Tibial artery (tissue), 4 donors: ENCODE data around the gene TMEM50A.

ENCODE experiments used
- DNase-seq, 2 donors: peaks; one replicate each; pipeline ENCODE4 v3.0.0-alpha.2; 2019
- H3K27ac ChIP-seq, 2 donors: fragments of 200-600 bp; sonication (generic) in 1 of 2; 1 replicate in 1 of 2; 2 replicates in 1 of 2; pipeline ENCODE4 v1.5.1; 2018 to 2019; ENCODE audit warnings: mild to moderate bottlenecking in 1 of 2
- H3K27me3 ChIP-seq, 2 donors: fragments of 200-600 bp; sonication (generic) in 1 of 2; one replicate each; pipeline versions ENCODE4 v1.5.1 to v1.6.0; 2016 to 2019
- H3K36me3 ChIP-seq, 3 donors: fragments of 200-600 bp; sonication (generic) in 2 of 3; one replicate each; pipeline ENCODE4 v1.5.1; 2016 to 2019; ENCODE audit warnings: mild to moderate bottlenecking in 2 of 3
- H3K4me1 ChIP-seq, 4 donors: fragments of 200-600 bp; sonication (generic) in 2 of 4; 1 replicate in 3 of 4; 2 replicates in 1 of 4; pipeline ENCODE4 v1.5.1; 2016 to 2019
- H3K4me3 ChIP-seq, 2 donors: fragments of 200-600 bp; sonication (generic) in 1 of 2; 1 replicate in 1 of 2; 2 replicates in 1 of 2; pipeline ENCODE4 v1.5.1; 2018 to 2019; ENCODE audit warnings: mild to moderate bottlenecking in 2 of 2
- H3K9me3 ChIP-seq, 3 donors: fragments of 200-600 bp; sonication (generic) in 1 of 3; one replicate each; pipeline ENCODE4 v1.5.1; 2016 to 2019
- CTCF ChIP-seq, 2 experiments: fragments of 200-600 bp in 1 of 2; fragments of 450-650 bp in 1 of 2; IDR thresholded peaks; one replicate each; pipeline ENCODE4 v1.5.1; 2017 to 2019; ENCODE audit warnings: antibody characterized with exemption in 2 of 2, mild to moderate bottlenecking in 1 of 2, moderate library complexity in 1 of 2
- intact Hi-C: fragments of 100-400 bp; cut with DNase I; formaldehyde crosslinking; loops from one replicate; pipeline ENCODE4 v1.15.0; 2023; ENCODE audit warnings: low total_unique reads

The TMEM50A gene

DNA sequence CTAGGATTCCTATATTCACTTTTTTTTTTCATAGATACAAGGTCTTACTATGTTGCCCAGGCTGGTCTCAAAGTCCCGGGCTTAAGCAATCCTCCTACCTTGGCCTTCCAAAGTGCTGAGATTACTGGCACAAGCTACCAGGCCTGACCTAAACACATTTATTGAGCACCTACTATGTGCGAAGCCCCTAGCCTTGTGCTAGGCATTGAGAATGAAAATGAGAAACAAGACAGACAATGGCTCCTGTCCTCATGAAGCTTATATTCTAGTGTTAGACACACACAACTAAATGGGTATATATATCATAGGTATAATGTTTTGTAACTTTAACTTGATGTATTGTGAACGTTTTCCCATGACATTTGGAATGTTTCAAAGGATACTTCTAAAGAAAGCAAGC lies 11.5 kb downstream of the TMEM50A start:
- DNase-seq = no peak
- no peak overlapping the region for H3K27ac ChIP-seq
- H3K9me3 ChIP-seq = no peaks in the 10 kb centered on the region
- H3K36me3 ChIP-seq = peaks cover 52 to 60% (median 55%) of the 10 kb centered on the region in 3 donors
- no peaks in the 10 kb centered on the region for H3K27me3 ChIP-seq
- peaks cover 0 to 6% (median 0%) of the 10 kb centered on the region in 4 donors for H3K4me1 ChIP-seq
- intact Hi-C loops = no loop called here
- no peak for TF ChIP-seq CTCF (IDR thresholded peaks at IDR 0.05)
- no peak overlapping the region for H3K4me3 ChIP-seq

- no peak for DNase-seq
- peaks cover 0 to 17% (median 0%) of the 10 kb centered on the region in 4 donors for H3K4me1 ChIP-seq
Measured at GRCh38 chr1:25355841-25356395, 17.8 kb downstream of the TMEM50A start.

DNA sequence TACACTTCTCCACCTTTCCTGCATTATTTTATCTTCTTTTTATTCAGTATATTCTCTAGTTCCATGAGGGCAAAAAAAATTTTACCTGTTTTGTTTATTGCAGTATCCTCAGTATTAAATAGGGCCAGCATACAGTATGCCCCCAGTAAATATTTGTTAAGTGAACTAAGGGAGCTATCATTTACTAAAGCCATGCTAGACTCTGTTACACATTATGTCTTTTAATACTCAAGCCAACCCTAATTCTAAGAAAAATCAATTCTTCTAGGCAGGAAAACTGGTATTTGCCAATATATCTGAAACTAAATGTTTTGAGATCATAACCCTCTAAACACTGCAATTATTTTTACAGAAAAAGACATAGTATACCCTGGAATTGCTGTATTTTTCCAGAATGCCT lies 18.3 kb downstream of the TMEM50A start:
- no peak for DNase-seq
- Histone ChIP-seq H3K9me3 (no peaks in the 10 kb centered on the region), H3K4me3 (no peak overlapping the region), H3K27me3 (no peaks in the 10 kb centered on the region), H3K4me1 (peaks cover 0 to 22% (median 0%) of the 10 kb centered on the region in 4 donors), H3K36me3 (peaks cover 63 to 83% (median 71%) of the 10 kb centered on the region in 3 donors), H3K27ac (no peak overlapping the region)
- intact Hi-C loops = no loop called here
- no peak for TF ChIP-seq CTCF (IDR thresholded peaks at IDR 0.05)

More at GRCh38 chr1:25355841-25356395, 17.8 kb downstream of the TMEM50A start:
- Histone ChIP-seq H3K27me3 (no peaks in the 10 kb centered on the region), H3K9me3 (no peaks in the 10 kb centered on the region), H3K27ac (no peak overlapping the region), H3K4me3 (no peak overlapping the region), H3K36me3 (peaks cover 62 to 78% (median 65%) of the 10 kb centered on the region in 3 donors)
- TF ChIP-seq CTCF (IDR thresholded peaks at IDR 0.05) = no peak
- intact Hi-C loops = no loop called here

DNA sequence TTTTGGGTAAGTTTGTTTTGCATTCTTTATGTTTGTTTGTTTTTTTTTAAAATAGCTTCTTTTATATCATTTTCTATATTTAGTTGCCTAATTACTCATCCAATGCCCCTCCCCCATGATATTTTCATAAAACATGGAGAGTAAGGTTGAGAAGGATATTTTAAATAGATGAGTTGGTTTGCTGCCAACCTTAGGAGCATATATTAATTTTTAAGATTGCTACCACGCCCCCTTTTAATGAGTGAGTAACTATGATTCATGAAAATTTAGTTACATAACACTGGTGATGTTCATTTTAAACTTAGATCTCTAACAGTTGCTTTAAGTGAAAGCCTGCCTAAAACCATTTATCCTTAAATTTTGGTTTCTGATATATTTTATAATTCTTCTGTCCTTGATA lies 18.7 kb downstream of the TMEM50A start:
- no peak for DNase-seq
- peaks cover 67 to 85% (median 71%) of the 10 kb centered on the region in 3 donors for H3K36me3 ChIP-seq
- intact Hi-C loops = no loop called here
- TF ChIP-seq CTCF (IDR thresholded peaks at IDR 0.05) = no peak
- H3K27ac ChIP-seq = no peak overlapping the region
- no peak overlapping the region for H3K4me3 ChIP-seq
- H3K9me3 ChIP-seq = no peaks in the 10 kb centered on the region
- H3K4me1 ChIP-seq = peaks cover 0 to 26% (median under 1%) of the 10 kb centered on the region in 4 donors
- no peaks in the 10 kb centered on the region for H3K27me3 ChIP-seq

- no peak overlapping the region for H3K4me3 ChIP-seq
- H3K36me3 ChIP-seq = peaks cover 38 to 56% (median 44%) of the 10 kb centered on the region in 3 donors
- no peak for DNase-seq
- intact Hi-C loops = no loop called here
- TF ChIP-seq CTCF (IDR thresholded peaks at IDR 0.05) = no peak
- H3K9me3 ChIP-seq = no peaks in the 10 kb centered on the region
- no peak overlapping the region for H3K27ac ChIP-seq
- H3K27me3 ChIP-seq = no peaks in the 10 kb centered on the region
- peaks cover 0 to 29% (median 2%) of the 10 kb centered on the region in 4 donors for H3K4me1 ChIP-seq
Measured at GRCh38 chr1:25360596-25361581, 22.8 kb downstream of the TMEM50A start.
